Activated T-cell treated with anti-CD3 and anti-CD28 coated beads, Interleukin-2, amount 50 U/mL, for 4 hours (primary cell): Measurements from ENCODE around the gene RNASE7. TPM values are rescaled to one million over a fixed set of nuclear protein-coding genes. Genes with fewer than 3 reads are reported as not detected.

Experiments used
- ATAC-seq, 2 donors: fragments of 200-7000 bp; cut with Tn5 transposase; one replicate each; pipeline ENCODE4 v1.10.0; 2021
- DNase-seq: peaks from one replicate; pipeline ENCODE4 v3.0.0-alpha.2; 2020
- H3K27me3 Mint-ChIP-seq: one replicate; pipeline ENCODE4 v1.8.0; 2021; ENCODE audit warnings: low read depth, mixed read lengths
- H3K36me3 Mint-ChIP-seq: one replicate; pipeline ENCODE4 v1.8.0; 2022; ENCODE audit warnings: mixed read lengths; ENCODE audit not compliant: insufficient read depth
- H3K4me1 Mint-ChIP-seq: one replicate; pipeline ENCODE4 v1.8.0; 2021; ENCODE audit warnings: low read depth, mixed read lengths
- H3K4me3 Mint-ChIP-seq: one replicate; pipeline ENCODE4 v1.8.0; 2021; ENCODE audit warnings: mild to moderate bottlenecking, moderate library complexity, mixed read lengths
- H3K9me3 Mint-ChIP-seq: one replicate; pipeline ENCODE4 v1.8.0; 2021; ENCODE audit warnings: mixed read lengths
- total RNA-seq, 3 donors: library from RNA; stranded (reverse); gene quantifications; one replicate each; pipeline ENCODE4 v1.2.1, GENCODE V29; 2021

The RNASE7 gene
- total RNA-seq, 3 donors from 2014 or later = not detected

DNA sequence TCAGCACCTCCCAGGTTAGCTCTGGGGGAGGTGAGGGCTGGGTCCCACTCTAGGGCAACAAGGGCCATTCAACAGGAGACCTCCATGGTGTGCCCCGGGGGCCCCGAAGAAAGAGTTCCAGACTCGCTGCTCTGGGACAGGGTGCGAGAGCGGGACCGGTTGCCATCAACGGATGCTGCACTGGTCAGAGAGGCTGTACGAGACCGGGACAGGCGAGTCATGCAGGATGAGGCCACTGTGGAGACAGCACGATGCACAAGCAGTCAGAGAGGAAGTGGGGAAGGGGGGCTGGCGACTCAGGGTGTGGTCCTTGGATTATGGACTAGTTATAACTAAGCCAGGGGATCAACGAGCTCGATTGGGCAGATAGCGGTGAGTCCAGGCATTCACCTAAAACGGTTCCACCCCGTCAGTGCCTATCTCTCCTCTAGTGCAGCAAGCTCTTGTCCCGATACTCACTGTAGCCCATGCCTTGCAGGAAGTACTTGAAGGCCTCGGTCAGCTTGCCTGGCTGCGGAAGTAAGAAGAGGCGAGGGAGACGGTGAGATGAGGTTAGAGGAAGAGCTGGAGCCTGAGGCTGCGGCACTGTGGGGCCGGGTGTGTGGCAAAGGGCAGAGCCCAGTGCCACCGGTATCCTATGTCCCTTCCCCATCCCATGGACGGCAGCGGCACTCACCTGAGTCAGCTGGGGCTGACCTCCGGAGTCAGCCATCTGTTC, 24.5 kb upstream of the RNASE7 start:
- Mint-ChIP-seq H3K9me3 (no peaks in the 10 kb centered on the region), H3K27me3 (peaks cover 7% of the 10 kb centered on the region), H3K36me3 (peaks cover 12% of the 10 kb centered on the region), H3K4me1 (peaks cover under 1% of the 10 kb centered on the region), H3K4me3 (no peak overlapping the region)
- ATAC-seq (no peak), DNase-seq (no peak)

DNA sequence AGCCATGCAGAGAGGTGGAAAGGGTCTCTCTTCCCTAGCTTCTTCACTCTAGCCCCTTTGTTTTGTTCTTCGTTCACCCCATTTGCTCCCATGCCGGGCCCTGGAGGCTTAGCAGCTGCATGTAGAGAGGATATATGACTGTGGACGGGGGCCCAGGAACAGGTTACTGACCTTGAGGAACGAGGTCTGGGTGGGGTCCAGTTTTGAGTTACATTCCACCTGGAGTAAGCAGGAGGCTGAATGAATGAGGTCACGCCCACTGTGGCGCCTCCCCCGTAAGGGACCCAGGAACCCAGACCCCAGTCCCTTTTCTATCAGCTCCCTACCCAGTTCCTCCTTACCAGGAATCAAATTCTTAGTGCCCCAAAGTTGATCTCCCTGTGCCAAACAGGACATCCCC, 23.9 kb upstream of the RNASE7 start:
- Mint-ChIP-seq H3K4me3 (no peak overlapping the region), H3K27me3 (peaks cover 3% of the 10 kb centered on the region), H3K36me3 (peaks cover 12% of the 10 kb centered on the region), H3K4me1 (peaks cover 6% of the 10 kb centered on the region), H3K9me3 (no peaks in the 10 kb centered on the region)
- DNase-seq (no peak), ATAC-seq (no peak)

DNA sequence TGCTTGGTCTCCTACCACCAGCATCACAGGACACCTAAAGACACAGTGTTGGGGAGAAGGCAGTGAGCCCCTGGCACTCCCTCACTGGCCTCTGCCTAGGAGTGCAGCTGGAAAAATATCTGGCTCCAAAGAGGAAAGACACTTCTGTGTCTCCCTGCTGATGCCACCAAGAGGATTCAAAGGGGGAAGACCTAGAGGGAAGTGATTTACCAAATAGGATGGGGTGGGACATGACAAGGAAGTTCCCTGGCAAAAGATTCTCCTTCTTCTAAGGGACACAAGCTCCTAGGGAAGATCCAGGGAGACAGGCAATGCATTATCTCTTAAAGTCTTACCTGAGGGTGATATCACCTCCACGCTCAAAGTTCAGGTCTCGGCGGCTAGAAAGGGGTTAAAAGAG, 23.4 kb upstream of the RNASE7 start:
- DNase-seq = no peak
- H3K36me3 Mint-ChIP-seq = peaks cover 12% of the 10 kb centered on the region
- H3K4me1 Mint-ChIP-seq = peaks cover 10% of the 10 kb centered on the region
- H3K27me3 Mint-ChIP-seq = peaks cover 2% of the 10 kb centered on the region
- no peak for ATAC-seq
- no peaks in the 10 kb centered on the region for H3K9me3 Mint-ChIP-seq
- H3K4me3 Mint-ChIP-seq = no peak overlapping the region

DNA sequence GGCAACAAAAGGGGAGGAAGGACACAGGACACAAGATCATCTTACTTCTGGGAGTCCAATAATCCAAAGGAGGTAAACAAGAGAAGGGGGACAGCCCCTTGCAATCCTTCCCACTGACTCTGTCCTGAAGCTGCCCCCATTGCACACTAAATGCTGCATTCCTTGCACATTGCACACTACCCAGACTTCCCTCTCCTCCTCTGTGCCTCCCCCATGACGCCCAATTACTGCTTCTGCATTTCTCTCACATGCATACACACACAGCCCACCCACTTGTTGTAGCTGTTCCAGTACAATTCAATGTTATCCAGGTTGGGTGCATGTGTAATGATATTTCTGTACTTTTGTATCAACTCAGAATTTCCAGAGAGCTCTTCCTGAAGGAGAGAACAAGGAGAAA, 22.8 kb upstream of the RNASE7 start:
- no peak for DNase-seq
- ATAC-seq = no peak
- peaks cover 12% of the 10 kb centered on the region for H3K36me3 Mint-ChIP-seq
- no peak overlapping the region for H3K4me3 Mint-ChIP-seq
- H3K27me3 Mint-ChIP-seq = no peaks in the 10 kb centered on the region
- H3K4me1 Mint-ChIP-seq = peaks cover 15% of the 10 kb centered on the region
- no peaks in the 10 kb centered on the region for H3K9me3 Mint-ChIP-seq

DNA sequence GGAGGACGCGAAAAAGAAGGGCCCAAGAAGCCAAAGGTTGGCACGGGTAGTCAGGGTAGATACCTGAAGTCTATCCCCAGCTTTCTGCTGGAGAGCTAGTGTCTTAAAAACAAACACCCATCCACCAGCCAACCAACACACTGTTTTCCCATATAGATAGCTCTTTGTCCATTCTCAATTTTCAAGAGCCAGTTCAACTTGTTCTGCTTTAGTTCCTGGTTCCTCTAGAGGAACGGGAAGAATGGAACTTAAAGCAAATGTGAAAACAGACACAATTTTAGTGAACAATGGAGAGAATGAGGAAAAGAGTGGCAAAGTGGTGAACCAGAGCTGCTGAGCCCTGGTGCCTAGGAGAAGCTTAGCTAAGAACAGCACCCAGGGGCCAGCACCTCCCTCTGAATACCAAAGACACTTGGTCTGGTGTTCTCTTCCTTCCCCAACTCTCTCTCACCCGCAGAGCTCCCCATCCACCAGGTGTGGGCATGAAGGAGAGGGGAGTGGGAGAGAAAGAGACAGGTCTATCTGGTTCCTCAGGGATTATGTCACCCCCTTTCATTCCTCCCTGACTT, 21.1 kb upstream of the RNASE7 start:
- no peak for DNase-seq
- Mint-ChIP-seq H3K27me3 (no peaks in the 10 kb centered on the region), H3K4me1 (peaks cover 19% of the 10 kb centered on the region), H3K9me3 (no peaks in the 10 kb centered on the region), H3K4me3 (no peak overlapping the region), H3K36me3 (peaks cover 12% of the 10 kb centered on the region)
- no peak for ATAC-seq

DNA sequence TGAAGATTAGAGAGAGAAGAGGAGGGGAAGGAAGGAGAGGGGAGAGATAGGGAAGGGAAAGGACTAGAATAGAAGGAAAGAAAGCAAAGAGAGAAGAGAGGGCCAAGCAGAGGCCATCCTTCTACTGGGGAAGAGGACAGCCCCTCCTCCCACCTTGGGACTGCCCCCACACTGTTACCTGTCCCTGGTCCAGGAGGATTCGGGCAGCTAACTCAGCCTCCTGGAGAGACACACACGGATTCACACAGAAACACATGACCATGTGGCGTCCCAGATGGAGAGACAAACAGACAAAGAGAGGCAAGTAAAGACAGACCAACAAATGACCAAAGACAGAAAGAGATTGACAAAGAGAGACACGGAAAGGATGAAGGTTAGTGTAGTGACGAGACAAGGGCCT, 19.5 kb upstream of the RNASE7 start:
- H3K27me3 Mint-ChIP-seq = no peaks in the 10 kb centered on the region
- peaks cover 19% of the 10 kb centered on the region for H3K4me1 Mint-ChIP-seq
- ATAC-seq = no peak
- no peaks in the 10 kb centered on the region for H3K9me3 Mint-ChIP-seq
- H3K4me3 Mint-ChIP-seq = peak overlapping the region; percentile 48
- H3K36me3 Mint-ChIP-seq = peaks cover 9% of the 10 kb centered on the region
- DNase-seq = no peak

DNA sequence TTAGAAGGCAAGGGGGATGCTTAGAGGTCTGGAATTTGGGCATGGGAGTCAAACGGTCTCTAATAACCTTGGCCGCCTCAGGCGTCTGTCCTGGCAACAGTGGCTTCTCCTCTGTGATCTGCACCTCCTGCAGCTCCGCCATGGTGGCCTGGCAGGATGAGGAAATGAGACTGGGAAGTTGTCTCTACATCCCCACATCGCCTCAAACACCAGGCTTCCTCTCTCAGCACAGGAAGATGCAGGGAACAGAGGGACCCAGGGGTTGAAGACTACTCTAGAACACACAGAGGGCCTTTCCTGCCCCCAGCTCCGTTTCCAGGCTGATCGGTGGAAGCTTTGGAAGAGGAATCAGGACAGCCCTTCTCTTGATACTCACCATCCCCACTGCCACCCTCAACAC, 19.0 kb upstream of the RNASE7 start:
- H3K4me3 Mint-ChIP-seq = peak overlapping the region; percentile 81
- ATAC-seq (no peak), DNase-seq (no peak)
- H3K36me3 Mint-ChIP-seq = peaks cover 9% of the 10 kb centered on the region
- H3K9me3 Mint-ChIP-seq = no peaks in the 10 kb centered on the region
- H3K4me1 Mint-ChIP-seq = peaks cover 19% of the 10 kb centered on the region
- H3K27me3 Mint-ChIP-seq = no peaks in the 10 kb centered on the region

DNA sequence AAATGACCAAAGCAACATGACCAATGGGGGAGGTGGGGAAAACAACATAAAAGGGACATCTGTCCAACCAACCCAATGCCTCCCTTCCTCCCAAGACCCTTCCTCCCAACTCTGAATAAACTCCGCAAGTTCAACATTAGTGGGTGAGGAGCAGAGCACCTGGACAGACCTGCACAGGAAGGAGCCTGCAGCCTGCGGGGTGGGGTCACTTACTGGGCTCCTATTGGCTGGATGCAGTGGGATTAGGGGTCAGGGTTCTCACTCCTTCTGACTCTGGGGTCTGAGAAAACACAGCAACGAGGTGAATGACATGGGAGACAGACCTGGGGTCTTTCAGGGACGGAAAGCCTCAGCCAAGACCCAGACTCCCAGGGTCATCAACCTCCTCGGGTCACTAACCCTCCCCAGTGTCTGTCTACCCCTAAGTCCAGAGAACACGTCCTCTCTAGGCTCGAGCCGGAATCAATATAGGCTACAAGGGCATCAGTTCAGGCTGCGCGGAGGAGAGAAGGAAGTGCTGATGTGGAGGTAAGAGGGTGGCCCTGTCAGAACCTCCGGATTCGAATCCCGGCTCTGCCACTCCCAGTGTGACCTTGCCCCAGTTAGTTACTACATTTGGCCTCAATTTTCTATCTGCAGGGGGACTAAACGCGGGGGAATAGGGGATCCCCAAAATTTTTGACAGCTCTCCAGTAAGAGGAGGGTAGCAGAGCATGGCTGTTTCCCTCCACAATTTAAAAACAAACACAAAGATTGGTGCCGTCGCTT, 18.2 kb upstream of the RNASE7 start:
- peak overlapping the region; percentile 81 for H3K4me3 Mint-ChIP-seq
- peaks cover 7% of the 10 kb centered on the region for H3K36me3 Mint-ChIP-seq
- peak; percentile 20 to 49 for ATAC-seq
- DNase-seq = no peak
- no peaks in the 10 kb centered on the region for H3K27me3 Mint-ChIP-seq
- peaks cover 19% of the 10 kb centered on the region for H3K4me1 Mint-ChIP-seq
- no peaks in the 10 kb centered on the region for H3K9me3 Mint-ChIP-seq

DNA sequence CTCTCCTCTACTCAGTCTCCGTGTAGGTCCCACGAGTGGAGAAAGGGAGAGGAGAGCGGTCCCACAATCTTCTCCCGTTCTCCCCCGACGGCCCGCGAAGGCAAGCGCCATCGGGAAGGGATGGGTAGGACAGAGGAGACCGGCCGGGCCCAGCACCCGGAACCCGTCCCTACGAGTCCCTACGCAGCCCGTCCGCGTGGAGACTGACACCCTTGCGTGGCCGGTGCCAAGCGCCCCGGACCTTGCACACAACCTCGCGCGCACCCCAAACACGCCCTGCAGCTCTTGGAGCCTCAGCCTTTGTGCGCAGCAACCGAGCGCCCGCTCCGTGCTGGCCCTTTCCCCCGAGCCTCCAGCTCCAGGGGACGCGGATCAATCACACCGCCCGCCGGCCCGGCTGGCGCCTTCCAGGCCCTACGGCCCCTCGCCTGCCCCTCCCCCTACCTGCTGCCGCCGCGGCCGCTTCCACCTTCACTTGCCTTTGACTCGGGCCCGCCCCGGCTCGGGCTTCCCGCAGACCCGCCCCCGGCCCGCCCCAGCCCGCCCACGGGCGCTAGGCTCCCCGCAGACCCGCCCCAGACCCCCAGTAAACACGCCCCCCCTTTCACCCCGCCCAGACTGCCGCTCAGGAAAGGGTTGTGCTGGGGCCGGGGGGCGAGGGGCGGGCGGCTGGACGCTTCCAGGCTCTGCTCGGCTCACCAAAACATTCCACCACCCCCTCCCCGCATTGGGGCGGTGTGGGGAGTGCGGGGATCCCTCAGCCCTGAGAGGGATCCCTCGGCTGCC, 17.4 kb upstream of the RNASE7 start, which contains the start of gene NDRG2:
Gene NDRG2 (minus strand): TSS at position 477 of the 786 bp plus-strand sequence. CDS start 1,746 bp downstream, outside the sequence.
- Mint-ChIP-seq H3K36me3 (peaks cover 2% of the 10 kb centered on the region), H3K4me3 (peak within 1 kb of the TSS; percentile 81), H3K9me3 (no peaks in the 10 kb centered on the region), H3K27me3 (no peaks in the 10 kb centered on the region), H3K4me1 (peaks cover 19% of the 10 kb centered on the region)
- ATAC-seq (peak; percentile 80 to 84), DNase-seq (peak; percentile 72)

DNA sequence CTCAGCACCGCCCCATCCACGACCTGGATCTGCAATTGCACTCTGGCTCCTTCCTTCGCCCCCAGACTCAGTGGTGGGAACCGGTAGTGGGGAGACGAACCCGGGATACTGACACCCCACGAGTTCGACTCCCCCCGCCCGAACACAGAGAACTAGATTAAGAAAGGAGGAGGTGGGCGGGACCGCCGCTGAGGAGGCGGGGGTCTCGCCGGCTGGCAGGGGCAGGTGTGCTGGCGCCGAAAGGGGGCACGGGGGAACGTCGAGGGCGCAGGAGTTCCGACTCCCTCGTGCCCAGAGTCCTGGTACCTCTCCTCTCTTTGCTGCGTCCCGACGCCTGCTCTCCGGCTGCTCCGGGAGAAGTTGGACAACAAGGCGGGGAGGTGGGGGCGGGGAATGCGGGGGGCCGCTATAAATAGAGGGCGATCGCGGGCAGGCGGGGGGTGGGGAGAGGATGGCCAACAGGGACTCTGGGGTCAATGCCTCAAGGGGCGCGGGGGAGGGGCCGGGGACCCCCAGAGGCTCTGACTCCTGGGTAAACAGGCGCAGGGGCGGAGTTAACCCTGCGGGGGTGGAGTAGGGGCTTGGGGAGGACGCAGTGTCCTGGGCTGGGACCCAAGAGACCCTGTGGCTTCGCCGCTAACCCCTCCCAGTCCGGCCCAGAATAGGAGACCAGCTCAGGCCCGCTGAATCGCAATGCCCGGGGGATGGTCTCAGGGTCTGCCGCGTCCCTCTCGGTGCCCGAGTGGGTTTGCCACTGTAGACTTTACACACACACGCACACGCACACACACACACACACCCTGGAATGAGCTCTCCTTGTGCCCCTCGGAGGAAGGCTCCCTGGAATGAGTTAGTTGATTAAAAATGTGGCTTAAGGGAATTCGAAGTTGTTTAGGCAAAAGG, 16.5 kb upstream of the RNASE7 start:
- no peaks in the 10 kb centered on the region for H3K27me3 Mint-ChIP-seq
- DNase-seq = no peak

DNA sequence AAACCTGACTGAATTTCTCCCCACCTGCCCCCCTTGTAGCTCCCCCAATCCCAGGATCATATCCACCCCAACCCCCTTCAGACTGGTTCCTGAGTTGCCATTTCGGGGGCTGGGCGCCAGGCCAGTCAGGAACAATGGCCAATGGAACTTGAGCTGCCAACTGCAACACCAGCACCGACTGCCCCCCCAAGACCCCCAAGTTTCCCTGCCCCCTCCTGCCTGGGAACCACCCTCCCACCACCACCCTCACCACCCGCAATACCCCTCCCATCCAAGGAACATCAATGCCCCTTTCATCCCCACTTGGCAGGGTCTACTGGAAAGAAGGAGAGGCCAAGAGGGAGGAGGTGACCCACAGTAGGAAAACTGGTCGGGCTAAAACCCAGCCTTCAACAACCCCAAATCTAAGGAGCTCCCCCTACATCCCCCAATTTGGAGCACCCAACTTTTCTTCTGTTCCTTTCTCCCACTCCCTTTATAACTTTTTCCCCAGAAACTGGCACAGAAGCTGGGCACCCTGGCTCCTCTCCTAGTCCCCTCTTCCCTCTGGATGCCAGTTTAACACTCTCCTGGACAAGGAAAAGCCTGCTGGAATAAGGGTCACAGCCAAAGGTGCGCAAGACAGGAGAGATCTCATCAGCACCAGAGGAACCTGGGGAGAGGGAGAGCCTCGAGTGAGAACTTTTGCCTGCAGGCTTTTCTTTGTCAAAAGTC, 15.7 kb upstream of the RNASE7 start:
- peaks cover 19% of the 10 kb centered on the region for H3K4me1 Mint-ChIP-seq
- ATAC-seq = no peak

More for the DNA sequence above, 16.5 kb upstream of the RNASE7 start:
- Mint-ChIP-seq H3K4me1 (peaks cover 19% of the 10 kb centered on the region), H3K4me3 (peak overlapping the region; percentile 81), H3K36me3 (peaks cover 1% of the 10 kb centered on the region), H3K9me3 (no peaks in the 10 kb centered on the region)
- peak in 1 of 2 donors; percentile 29 for ATAC-seq

DNA sequence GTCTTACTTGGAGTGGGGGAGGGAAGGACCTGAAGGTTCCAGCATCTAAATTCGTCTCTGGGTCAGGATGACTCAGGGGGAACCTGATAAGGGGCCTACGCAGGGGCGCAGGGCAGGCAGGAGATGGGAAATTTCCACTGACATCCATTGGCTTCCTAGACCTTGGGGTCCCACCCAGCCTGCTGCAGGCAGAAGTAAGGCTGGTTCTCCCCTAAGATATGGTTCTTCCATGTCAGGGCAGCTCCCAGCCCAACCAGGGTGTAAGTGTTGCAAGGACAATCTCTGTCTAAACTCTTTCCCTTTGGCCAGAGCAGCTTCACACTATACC, 15.2 kb upstream of the RNASE7 start:
- peak overlapping the region; percentile 7 for H3K4me3 Mint-ChIP-seq
- DNase-seq = no peak
- ATAC-seq = no peak
- no peaks in the 10 kb centered on the region for H3K27me3 Mint-ChIP-seq
- peaks cover 19% of the 10 kb centered on the region for H3K4me1 Mint-ChIP-seq
- H3K9me3 Mint-ChIP-seq = no peaks in the 10 kb centered on the region
- H3K36me3 Mint-ChIP-seq = no peaks in the 10 kb centered on the region

More for the DNA sequence above, 15.7 kb upstream of the RNASE7 start:
- DNase-seq = no peak
- Mint-ChIP-seq H3K27me3 (no peaks in the 10 kb centered on the region), H3K4me3 (peak overlapping the region; percentile 29), H3K36me3 (no peaks in the 10 kb centered on the region), H3K9me3 (no peaks in the 10 kb centered on the region)

DNA sequence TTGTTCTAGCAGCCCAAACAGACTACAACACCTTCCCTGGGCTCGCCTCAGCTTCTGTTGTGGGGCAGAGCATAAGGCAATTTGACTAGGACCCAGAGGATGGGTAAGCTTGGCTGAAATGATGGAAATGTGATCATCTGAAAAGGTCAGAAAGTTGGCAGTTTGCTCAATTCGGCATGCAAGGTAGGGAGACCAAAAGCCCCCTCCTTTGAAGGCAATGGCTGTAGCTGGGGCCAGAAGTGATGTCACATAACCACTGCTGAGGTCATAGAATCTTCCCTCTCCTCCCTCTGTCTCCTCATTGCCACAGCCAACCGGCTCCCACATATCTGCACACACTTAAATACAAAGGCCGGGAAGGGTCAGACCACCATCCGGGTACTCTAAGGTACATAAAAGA, 12.2 kb upstream of the RNASE7 start, which contains the start of gene TPPP2:
Gene TPPP2 (plus strand): TSS at position 301 of the 400 bp plus-strand sequence. CDS start 365 bp downstream, outside the sequence.
- no peak for ATAC-seq
- H3K4me1 Mint-ChIP-seq = peaks cover 2% of the 10 kb centered on the region
- DNase-seq = no peak
- no peaks in the 10 kb centered on the region for H3K36me3 Mint-ChIP-seq
- H3K27me3 Mint-ChIP-seq = peaks cover 2% of the 10 kb centered on the region
- no peaks in the 10 kb centered on the region for H3K9me3 Mint-ChIP-seq
- H3K4me3 Mint-ChIP-seq = no peak within 1 kb of the TSS
